Astrocyte (in vitro differentiated cells and primary cell): Measurements from ENCODE around the gene MCMBP. TPM values are rescaled to one million over a fixed set of nuclear protein-coding genes. Genes with fewer than 3 reads are reported as not detected.

Experiments
- DNase-seq: peaks from one replicate; pipeline ENCODE4 v3.0.0-alpha.2; 2010; ENCODE audit warnings: low read depth
- FAIRE-seq: peaks from 2 replicates; lab custom pipeline; 2011; peaks lifted over from hg19 to GRCh38; lab: Jason Lieb, UNC
- H2AFZ ChIP-seq: 2 replicates; pipeline ENCODE4 v1.6.0; 2012; ENCODE audit warnings: low read depth, low read length, inconsistent platforms
- H3K27ac ChIP-seq: 2 replicates; pipeline ENCODE4 v1.5.1; 2011; ENCODE audit warnings: low read depth, low read length, inconsistent platforms
- H3K27me3 ChIP-seq: 2 replicates; pipeline ENCODE4 v1.6.0; 2011; ENCODE audit warnings: low read length, inconsistent platforms; ENCODE audit not compliant: insufficient read depth
- H3K36me3 ChIP-seq: 2 replicates; pipeline ENCODE4 v1.5.1; 2011; ENCODE audit warnings: low read length, inconsistent platforms; ENCODE audit not compliant: insufficient read depth
- H3K4me1 ChIP-seq: 2 replicates; pipeline ENCODE4 v1.5.1; 2011; ENCODE audit warnings: low read length, inconsistent platforms; ENCODE audit not compliant: insufficient read depth
- H3K4me2 ChIP-seq: 2 replicates; pipeline ENCODE4 v1.6.0; 2012; ENCODE audit warnings: low read length, inconsistent platforms
- H3K4me3 ChIP-seq: 2 replicates; pipeline ENCODE4 v1.5.1; 2011; ENCODE audit warnings: low read depth, mild to moderate bottlenecking, low read length, inconsistent platforms; ENCODE audit not compliant: insufficient read depth
- H3K79me2 ChIP-seq: 2 replicates; pipeline ENCODE4 v1.6.0; 2012; ENCODE audit warnings: mild to moderate bottlenecking, low read length, inconsistent platforms; ENCODE audit not compliant: insufficient read depth
- H3K9ac ChIP-seq: 2 replicates; pipeline ENCODE4 v1.6.0; 2012; ENCODE audit warnings: mild to moderate bottlenecking, low read length, inconsistent platforms
- H3K9me3 ChIP-seq: 2 replicates; pipeline ENCODE4 v1.5.1; 2012; ENCODE audit warnings: low read depth, mild to moderate bottlenecking, low read length, inconsistent platforms; ENCODE audit not compliant: insufficient read depth
- H4K20me1 ChIP-seq: 2 replicates; pipeline ENCODE4 v1.6.0; 2012; ENCODE audit warnings: low read length, inconsistent platforms; ENCODE audit not compliant: insufficient read depth
- H3K27ac Mint-ChIP-seq: one replicate; pipeline ENCODE4 v1.8.0; 2021; ENCODE audit warnings: mild to moderate bottlenecking, mixed read lengths; ENCODE audit not compliant: unreplicated experiment
- H3K27me3 Mint-ChIP-seq: one replicate; pipeline ENCODE4 v1.8.0; 2021; ENCODE audit warnings: low read depth, mixed read lengths; ENCODE audit not compliant: unreplicated experiment
- H3K36me3 Mint-ChIP-seq: one replicate; pipeline ENCODE4 v1.8.0; 2021; ENCODE audit warnings: low read depth, mixed read lengths; ENCODE audit not compliant: unreplicated experiment
- H3K4me1 Mint-ChIP-seq: one replicate; pipeline ENCODE4 v1.8.0; 2021; ENCODE audit warnings: low read depth, mixed read lengths; ENCODE audit not compliant: unreplicated experiment
- H3K4me3 Mint-ChIP-seq: one replicate; pipeline ENCODE4 v1.8.0; 2021; ENCODE audit warnings: mild to moderate bottlenecking, moderate library complexity, mixed read lengths; ENCODE audit not compliant: unreplicated experiment
- H3K9me3 Mint-ChIP-seq: one replicate; pipeline ENCODE4 v1.8.0; 2021; ENCODE audit warnings: mild to moderate bottlenecking, mixed read lengths; ENCODE audit not compliant: unreplicated experiment
- CTCF ChIP-seq: IDR thresholded peaks from 2 replicates; pipeline ENCODE4 v1.5.1; 2011; ENCODE audit warnings: low read depth, mild to moderate bottlenecking, inconsistent platforms, low read length, moderate library complexity; ENCODE audit not compliant: insufficient read depth
- EZH2 ChIP-seq: IDR thresholded peaks from 2 replicates; pipeline ENCODE4 v1.6.1; 2012; ENCODE audit warnings: mild to moderate bottlenecking, low read length, inconsistent platforms; ENCODE audit not compliant: insufficient read depth
- total RNA-seq: library from RNA; stranded (reverse); gene quantifications from 2 replicates; pipeline ENCODE4 v1.2.1, GENCODE V29; 2021

MCMBP gene
- total RNA-seq, 1 donor from 2014 or later = 40.9 TPM

- H3K79me2 ChIP-seq = no peaks in the 10 kb centered on the region
- DNase-seq (peak; percentile 91), FAIRE-seq (peak; percentile 79)
- no peak overlapping the region for H3K4me3 ChIP-seq
- no peak overlapping the region for H2AFZ ChIP-seq
- Mint-ChIP-seq H3K4me3 (no peak overlapping the region), H3K9me3 (no peaks in the 10 kb centered on the region), H3K27ac (peak overlapping the region; percentile 60), H3K27me3 (no peaks in the 10 kb centered on the region), H3K4me1 (peaks cover 30% of the 10 kb centered on the region), H3K36me3 (peaks cover 5% of the 10 kb centered on the region)
- H3K27me3 ChIP-seq = no peaks in the 10 kb centered on the region
- no peak overlapping the region for H3K9ac ChIP-seq
- peak overlapping the region; percentile 16 for H3K27ac ChIP-seq
- H4K20me1 ChIP-seq = peaks cover 6% of the 10 kb centered on the region
- TF ChIP-seq EZH2 (no peak), CTCF (no peak)
- H3K9me3 ChIP-seq = no peaks in the 10 kb centered on the region
- H3K36me3 ChIP-seq = no peaks in the 10 kb centered on the region
- H3K4me1 ChIP-seq = peaks cover 15% of the 10 kb centered on the region
- H3K4me2 ChIP-seq = peak overlapping the region; percentile 43
Measured at GRCh38 chr10:119786117-119786769, 86.4 kb downstream of the MCMBP start.

GRCh38 chr10:119784340-119785067 is 88.1 kb downstream of the MCMBP start:
- DNase-seq = no peak
- H3K27ac Mint-ChIP-seq = no peak overlapping the region
- Histone ChIP-seq H3K27me3 (no peaks in the 10 kb centered on the region), H3K36me3 (no peaks in the 10 kb centered on the region), H3K4me1 (peaks cover 15% of the 10 kb centered on the region), H3K9me3 (no peaks in the 10 kb centered on the region), H3K4me2 (no peak overlapping the region), H3K27ac (no peak overlapping the region), H3K79me2 (no peaks in the 10 kb centered on the region), H3K4me3 (no peak overlapping the region), H3K9ac (no peak overlapping the region), H4K20me1 (peaks cover 6% of the 10 kb centered on the region), H2AFZ (no peak overlapping the region)
- peaks cover 28% of the 10 kb centered on the region for H3K4me1 Mint-ChIP-seq
- no peaks in the 10 kb centered on the region for H3K27me3 Mint-ChIP-seq
- peak overlapping the region; percentile 2 for H3K4me3 Mint-ChIP-seq
- no peak for FAIRE-seq
- no peaks in the 10 kb centered on the region for H3K9me3 Mint-ChIP-seq
- peaks cover 2% of the 10 kb centered on the region for H3K36me3 Mint-ChIP-seq
- no peak for TF ChIP-seq EZH2
- TF ChIP-seq CTCF = no peak

GRCh38 chr10:119783665-119784027 is 89.0 kb downstream of the MCMBP start:
- no peak overlapping the region for H2AFZ ChIP-seq
- no peaks in the 10 kb centered on the region for H3K79me2 ChIP-seq
- DNase-seq (no peak), FAIRE-seq (no peak)
- no peak overlapping the region for H3K4me3 Mint-ChIP-seq
- H3K27ac ChIP-seq = no peak overlapping the region
- no peaks in the 10 kb centered on the region for H3K9me3 ChIP-seq
- H3K27me3 Mint-ChIP-seq = no peaks in the 10 kb centered on the region
- H3K4me3 ChIP-seq = no peak overlapping the region
- no peaks in the 10 kb centered on the region for H3K9me3 Mint-ChIP-seq
- no peaks in the 10 kb centered on the region for H3K36me3 Mint-ChIP-seq
- peaks cover 28% of the 10 kb centered on the region for H3K4me1 Mint-ChIP-seq
- H4K20me1 ChIP-seq = peaks cover 6% of the 10 kb centered on the region
- H3K27ac Mint-ChIP-seq = no peak overlapping the region
- no peaks in the 10 kb centered on the region for H3K27me3 ChIP-seq
- H3K4me2 ChIP-seq = no peak overlapping the region
- H3K9ac ChIP-seq = no peak overlapping the region
- TF ChIP-seq EZH2 (no peak), CTCF (no peak)
- H3K36me3 ChIP-seq = no peaks in the 10 kb centered on the region
- peaks cover 15% of the 10 kb centered on the region for H3K4me1 ChIP-seq
